Stimulated activated CD8-positive, alpha-beta memory T cell treated with anti-CD3 and anti-CD28 coated beads, Interleukin-12 subunit alpha, Interleukin-12 subunit beta, amount 100 ng/mL, for 24 hours (primary cell): ENCODE results near the gene EXTL1.
"Not testable (repeated sequence)": the region's sequence is repeated elsewhere in the genome, so short reads cannot be mapped to it uniquely, and the experiment has no call there.

Experiments
- DNase-seq: peaks from one replicate; pipeline ENCODE4 v3.0.0-alpha.2; 2020; ENCODE audit errors: extremely low read depth

The EXTL1 gene, protein sequence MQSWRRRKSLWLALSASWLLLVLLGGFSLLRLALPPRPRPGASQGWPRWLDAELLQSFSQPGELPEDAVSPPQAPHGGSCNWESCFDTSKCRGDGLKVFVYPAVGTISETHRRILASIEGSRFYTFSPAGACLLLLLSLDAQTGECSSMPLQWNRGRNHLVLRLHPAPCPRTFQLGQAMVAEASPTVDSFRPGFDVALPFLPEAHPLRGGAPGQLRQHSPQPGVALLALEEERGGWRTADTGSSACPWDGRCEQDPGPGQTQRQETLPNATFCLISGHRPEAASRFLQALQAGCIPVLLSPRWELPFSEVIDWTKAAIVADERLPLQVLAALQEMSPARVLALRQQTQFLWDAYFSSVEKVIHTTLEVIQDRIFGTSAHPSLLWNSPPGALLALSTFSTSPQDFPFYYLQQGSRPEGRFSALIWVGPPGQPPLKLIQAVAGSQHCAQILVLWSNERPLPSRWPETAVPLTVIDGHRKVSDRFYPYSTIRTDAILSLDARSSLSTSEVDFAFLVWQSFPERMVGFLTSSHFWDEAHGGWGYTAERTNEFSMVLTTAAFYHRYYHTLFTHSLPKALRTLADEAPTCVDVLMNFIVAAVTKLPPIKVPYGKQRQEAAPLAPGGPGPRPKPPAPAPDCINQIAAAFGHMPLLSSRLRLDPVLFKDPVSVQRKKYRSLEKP

DNA sequence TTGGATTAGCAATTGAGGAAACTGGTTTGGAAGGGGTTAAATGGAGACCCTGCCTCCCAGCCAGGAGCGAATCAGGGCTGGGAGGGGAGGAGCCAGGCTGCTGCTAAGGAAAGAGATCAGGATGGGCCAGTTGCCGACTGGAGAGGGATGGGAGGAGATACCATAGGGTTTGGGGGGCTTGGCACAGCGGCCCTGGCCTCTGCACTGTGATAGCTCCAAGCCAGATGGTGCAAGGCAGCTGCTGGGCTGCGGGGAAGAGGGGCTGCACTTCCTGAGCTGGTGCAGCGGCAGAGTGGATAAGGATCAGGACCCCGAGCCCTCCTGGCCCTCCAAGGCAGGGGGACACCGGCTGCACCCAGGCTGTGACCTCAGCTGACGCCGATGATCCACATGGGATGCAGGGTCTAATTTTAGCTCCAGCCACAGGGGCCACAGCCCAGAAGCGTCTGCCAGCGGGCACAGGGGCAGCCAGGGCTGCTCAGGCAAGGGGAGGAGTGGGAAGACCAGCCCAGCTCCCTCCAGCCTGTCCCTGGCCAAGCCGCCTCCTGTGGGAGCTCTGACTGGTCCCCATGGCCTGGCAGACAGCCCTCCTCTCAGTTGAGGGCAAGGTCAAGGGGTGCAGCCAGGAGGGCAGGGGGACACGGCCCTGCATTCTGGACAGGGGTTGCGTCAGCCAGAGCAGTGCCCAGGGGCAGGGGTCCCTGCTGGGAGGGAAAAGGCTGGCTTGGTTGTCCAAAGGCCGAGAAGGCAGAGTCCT lies at the start of gene EXTL1:
Gene EXTL1 (plus strand): TSS at position 129 of the 757 bp plus-strand sequence. CDS start 872 bp downstream, outside the sequence.
- DNase-seq = no peak

DNA sequence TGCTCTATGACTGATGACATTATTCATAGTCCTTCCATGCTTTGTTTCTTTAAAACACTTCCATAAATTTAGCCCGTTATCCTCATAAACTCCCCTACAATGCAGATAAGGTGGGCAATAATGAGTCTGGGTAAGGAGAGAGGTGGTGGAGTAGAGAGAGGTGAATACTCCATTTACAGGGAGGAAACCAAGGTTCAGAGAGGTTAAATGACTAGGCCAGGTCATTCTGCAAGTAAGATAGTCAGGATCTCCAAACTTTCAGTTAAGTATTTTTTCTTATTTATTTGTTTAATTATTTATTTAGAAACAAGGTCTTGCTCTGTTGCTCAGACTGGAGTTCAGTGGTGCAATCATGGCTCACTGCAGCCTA lies 49.8 kb upstream of the EXTL1 start:
- no peak for DNase-seq

DNA sequence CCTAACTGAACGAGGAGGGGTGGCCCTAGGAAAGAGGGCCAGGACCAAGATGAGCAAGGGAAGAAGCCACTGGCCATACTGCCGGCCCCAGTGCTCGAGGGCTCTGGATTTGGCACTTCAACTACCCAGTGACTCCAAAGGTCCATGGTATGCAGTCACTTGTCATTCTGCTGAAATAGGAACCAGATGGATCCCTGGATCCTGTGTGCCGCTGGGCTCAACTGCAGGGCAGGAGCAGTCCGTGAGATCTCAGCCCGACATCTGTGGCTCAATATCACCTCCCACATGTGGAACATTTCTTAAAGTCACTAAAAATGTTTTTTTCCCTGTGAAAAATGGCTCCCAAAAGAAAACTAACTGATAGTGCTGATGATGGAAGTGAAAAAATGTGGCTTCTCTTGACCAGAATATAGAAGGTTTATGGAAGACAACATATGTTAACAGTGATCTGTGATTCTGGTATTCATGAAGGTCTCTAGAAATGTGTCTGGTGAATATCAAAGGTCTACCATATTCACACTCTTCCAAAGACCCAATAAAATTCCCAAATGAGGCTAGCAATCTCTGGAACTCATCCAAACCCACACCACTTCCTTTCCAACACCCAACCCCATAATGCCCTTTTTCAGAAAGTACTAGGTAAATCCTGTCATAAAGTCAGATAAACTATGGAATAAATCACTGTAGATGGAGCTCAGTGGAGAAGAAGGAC lies 47.8 kb upstream of the EXTL1 start:
- DNase-seq = no peak

DNA sequence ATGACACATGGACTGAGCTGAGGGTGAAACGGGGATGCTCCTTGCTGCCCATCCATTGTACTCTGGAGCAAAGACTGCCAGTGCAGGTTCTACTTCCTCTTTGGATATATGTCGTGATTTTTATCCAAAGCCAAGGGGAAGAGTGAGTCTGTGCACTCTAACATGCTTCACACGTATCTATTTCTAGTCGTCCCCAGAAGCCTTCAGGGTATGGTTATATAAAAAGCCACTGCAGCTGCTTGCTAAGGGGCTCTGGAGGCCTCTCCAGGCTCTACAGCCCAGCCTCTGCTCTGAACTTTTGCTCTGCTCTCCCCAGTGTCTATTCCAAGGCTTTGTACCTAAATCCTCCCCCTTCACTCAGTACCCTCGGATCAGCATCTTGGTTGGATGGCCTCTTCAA lies 43.8 kb upstream of the EXTL1 start:
- no peak for DNase-seq

DNA sequence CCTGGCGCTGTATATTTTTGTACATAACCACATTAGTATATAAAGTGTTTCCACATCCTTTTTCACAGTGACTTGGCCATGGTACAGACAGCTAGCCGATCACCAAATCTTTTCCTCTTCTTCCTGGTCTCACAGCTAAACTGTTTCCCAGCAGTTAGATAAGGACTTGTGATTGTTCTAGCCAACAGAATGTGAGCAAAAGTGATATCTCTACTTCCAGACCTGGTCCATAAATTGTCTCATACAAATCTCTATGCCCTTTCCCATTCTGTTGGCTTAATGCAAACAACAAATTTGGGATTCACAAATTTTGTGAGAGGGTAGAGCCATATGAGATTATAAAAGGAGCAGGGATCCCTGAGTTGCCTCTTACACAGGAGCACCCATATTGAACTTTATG lies 43.2 kb upstream of the EXTL1 start:
- DNase-seq = no peak

DNA sequence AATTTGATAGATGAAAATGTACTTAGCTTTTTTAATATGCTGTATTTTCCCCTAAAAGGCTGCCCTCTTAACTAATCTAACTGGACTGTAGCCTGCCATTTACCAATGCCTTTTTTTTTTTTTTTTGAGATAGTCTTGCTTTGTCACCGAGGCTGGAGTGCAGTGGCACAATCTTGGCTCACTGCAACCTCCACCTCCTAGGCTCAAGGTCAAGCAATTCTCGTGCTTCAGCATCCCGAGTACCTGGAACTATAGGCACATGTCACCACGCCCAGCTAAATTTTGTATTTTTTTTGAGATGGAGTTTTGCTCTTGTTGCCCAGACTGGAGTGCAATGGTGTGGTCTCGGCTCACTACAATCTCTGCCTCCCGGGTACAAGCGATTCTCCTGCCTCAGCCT lies 42.4 kb upstream of the EXTL1 start:
- no peak for DNase-seq

DNA sequence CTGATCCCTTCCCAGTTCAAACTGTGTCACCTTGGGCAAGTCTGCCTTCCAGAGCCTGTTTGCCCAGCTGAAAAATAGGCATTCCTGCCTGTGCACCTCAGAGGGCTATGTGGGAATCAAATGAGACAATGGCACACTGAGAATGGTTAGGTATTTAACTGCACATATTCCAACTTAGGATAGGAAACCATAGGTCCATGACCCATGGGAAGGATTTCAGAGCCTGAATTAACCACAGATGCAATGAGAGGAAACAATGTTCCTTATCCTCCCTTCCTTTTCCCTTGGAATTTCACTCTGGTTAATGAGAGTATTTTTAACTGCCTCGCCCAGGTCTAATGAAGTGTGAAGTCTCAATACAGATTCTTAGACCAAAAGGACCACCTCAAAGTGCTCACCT lies 36.4 kb upstream of the EXTL1 start:
- DNase-seq = no peak

DNA sequence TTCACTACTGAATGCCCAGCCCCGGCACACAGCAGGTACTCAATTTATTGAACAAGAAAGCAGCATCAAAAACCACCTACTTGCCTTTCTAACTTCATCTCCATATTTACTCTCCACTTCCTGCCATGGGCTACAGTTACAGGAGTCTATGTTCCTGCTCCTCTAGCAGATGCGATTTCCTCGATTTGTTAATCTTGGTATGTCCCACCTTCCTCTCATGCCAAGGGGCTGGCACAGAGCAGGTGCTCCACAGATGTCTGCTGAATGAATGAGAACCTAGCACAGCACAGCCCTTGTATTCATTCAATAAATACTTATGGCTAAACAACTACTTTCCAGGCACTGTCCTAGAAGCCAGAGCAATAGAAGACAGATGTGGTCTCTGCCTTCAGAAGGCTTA lies 35.9 kb upstream of the EXTL1 start:
- DNase-seq = no peak

DNA sequence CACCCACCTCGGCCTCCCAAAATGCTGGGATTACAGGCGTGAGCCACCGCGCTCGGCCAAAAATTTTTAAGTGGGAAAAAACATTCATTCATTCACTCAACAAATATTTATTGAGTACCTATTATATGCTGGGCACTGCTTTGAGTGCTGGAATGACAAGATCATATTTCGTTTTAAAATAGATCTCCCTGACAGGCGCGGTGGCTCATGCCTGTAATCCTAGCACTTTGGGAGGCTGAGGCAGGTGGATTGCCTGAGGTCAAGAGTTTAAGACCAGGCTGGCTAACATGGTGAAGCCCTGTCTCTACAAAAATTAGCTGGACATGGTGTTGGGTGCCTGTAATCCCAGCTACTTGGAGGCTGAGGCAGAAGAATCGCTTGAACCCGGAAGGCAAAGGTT lies 34.8 kb upstream of the EXTL1 start:
- not testable (repeated sequence) for DNase-seq

DNA sequence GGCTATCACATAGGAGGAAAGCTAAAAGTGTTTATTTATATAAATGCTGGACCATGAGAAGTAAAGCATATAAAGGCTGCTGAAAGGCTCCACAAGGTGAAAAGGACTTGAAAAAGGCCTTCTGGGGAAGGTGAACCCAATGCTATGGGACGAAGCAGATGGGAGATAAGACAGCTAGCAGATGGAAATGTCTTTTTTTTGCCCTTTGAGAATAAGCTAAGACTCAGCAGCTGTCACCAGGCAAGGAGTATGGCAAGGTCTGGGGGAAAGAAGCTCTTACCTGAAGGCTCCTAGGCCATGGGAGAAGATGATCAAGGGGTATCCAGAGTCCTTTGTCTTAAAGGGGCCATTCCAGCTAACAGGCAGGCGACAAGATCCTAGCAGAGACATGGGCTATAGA lies 33.6 kb upstream of the EXTL1 start:
- no peak for DNase-seq

DNA sequence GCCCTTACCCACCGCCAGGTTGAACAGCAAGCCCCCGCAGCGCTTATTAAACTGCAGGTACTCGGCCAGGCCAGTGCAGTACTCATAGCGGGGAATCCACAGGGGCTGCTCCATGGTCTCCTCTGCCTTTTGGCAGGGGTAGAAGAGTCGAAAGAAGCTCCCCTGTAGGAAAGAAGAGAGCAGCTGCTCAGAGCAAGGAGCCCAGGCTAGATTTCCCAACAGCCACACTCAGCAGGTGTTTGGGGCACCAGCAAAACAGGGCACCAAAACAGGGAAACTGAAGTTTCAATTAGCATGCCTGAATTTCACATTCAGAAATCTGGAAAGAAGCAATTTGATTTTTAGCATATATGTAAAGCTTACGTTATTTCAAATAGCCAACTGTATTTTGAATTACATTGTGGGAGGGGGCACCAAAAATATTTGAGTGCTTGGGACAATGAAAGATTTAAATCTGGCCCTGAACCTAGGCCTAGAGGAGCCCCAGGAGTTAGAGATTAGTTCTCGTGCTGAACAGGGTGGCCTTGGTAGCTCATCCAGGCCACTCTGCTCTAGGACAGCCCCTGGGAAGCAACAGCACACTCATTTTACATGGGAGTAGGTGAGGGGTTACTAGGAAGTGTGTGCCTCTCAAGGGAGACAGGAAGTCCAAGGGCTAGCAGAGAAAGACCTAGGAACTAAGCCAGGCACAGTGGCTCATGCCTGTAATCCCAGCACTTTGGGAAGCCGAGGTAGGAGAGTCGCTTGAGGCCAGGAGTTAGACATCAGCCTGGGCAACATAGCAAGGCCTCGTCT lies 31.9 kb upstream of the EXTL1 start:
- no peak for DNase-seq

DNA sequence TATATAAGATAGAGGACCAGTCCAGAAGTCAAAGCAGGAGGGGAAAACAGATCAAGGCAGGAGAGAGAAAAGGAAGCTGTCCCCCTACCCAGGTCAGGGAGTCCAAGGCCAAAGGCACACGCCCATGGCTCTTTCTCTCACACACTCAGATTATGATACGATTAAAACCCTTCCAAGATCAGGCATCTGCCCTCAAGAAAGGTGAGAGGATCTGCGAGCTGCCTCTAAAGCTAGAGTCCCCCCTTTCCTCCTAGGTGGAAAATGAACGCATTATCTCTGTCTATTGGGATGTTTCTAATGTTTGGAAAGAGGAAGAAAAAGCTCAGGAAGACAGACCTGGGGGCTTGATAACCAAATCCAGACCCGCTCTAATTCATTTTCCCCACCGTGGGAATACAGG lies 31.3 kb upstream of the EXTL1 start:
- no peak for DNase-seq

DNA sequence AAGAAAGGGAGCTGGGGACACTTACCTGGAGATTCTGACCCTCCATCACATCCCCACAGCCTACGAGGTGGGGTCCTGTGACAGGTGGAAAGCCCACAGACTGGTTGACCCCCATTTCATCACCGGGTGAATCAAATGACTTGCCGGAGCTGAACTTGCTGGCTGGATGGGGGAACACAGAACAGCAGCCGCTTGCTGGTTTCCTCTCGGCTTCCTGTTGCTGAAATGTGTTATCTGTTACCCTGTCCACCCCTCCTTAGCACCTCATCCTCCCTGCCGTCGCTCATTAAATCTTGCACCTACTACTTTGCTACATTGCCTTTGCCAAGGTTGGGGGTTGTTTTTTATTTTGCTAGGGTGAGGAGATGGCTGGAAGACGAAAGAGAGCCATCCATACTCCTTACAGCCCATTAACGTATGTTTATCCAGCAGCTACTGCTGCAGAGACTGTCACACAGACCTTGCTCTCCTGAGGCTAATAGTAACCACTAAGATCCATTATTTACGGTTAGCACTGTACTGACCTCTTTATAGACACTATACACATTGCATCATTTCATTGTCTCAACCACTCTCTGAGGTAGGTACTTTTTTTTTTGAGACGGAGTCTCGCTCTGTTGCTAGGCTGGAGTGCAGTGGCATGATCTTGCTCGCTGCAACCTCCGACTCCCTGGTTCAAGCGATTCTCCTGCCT lies 30.7 kb upstream of the EXTL1 start:
- DNase-seq = peak; percentile 7

DNA sequence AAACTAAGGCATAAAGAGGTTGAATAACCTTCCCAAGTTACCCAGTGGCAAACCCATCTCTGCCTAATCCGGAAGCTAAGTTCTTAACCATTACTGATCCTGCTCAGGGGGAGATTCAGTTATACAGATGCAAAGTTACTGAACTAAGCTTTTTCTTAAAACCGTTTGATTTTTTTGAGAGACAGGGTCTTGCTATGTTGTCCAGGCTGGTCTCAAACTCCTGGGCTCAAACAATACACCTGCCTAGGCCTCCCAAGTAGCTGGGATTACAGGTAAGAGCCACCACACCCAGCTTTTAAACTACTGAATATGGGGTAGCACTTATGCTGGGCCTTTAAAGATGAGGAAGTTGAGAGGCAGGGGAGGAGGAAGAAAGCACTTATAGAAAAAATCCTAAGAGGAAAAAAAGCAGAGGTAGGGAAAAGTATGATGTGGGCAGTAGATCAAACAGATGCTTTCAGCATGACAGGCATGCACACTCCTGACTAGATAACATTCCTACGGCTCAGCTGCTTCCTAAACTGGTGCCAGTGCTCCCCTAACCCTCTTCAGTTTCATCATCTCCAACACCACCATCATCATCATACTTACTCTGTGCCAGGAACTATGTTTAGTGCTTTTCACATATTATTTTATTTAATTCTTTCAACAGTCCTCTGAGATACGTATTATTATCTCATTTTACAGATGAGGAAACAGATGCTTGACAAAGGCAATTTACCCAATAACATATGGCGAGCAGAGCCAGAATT lies 29.5 kb upstream of the EXTL1 start:
- no peak for DNase-seq

DNA sequence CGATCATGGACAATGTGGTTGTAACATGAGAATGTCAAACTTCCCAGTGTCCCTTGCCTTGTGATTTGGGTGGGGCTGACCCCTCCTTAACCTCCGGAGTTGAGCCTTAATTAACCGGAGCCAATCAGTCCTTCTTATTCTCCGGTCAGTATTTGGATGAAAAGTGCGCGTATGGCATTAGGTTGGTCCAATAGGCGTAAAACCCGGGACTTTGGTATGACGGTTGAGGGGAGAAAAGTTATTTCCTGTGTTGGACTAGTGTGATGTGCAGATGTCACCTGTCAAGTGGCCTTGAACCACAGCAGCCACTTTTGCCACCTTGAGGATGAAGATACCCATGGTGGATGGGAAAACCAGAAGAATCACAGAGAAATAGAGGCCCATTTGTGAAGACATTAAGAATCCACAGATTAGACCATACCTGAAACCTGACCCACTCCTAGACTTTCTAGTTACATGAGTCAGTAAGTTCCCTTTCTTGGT lies 28.8 kb upstream of the EXTL1 start:
- DNase-seq = no peak

DNA sequence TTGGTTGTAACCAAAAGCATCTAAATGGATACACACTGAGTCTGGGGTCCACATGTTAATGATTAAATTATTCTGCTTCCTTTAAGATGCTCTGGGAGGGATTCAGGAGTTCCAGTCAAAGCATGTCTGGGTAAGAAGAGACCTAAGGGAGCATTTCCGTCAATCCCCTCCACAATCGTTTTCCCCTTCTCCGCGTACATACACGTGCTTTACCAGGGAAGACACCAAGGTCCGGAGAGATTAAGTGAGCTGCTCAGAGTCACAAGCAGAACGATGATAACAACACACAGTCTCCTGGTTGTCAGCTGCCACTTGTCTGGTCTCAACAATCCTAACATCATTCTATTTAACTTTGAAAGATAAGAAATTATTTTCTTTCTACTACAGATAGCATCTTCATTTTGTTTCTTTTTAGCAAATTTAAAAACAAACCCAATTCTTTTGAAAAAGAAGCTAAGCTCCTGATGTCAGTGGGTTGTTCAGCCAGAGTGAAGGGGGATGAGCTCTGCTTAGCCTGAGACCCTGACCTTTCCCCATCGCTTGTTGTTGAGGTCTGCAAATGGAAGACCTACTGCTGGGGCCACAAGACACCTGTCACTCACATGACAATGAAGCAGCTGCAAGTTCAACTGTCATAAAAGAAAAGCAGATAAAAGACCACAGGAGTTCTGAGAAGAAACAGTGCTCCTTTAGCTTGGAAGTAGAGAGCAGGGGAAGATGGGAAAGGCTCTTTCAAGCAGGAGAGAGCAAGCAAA lies 28.2 kb upstream of the EXTL1 start:
- DNase-seq = no peak

DNA sequence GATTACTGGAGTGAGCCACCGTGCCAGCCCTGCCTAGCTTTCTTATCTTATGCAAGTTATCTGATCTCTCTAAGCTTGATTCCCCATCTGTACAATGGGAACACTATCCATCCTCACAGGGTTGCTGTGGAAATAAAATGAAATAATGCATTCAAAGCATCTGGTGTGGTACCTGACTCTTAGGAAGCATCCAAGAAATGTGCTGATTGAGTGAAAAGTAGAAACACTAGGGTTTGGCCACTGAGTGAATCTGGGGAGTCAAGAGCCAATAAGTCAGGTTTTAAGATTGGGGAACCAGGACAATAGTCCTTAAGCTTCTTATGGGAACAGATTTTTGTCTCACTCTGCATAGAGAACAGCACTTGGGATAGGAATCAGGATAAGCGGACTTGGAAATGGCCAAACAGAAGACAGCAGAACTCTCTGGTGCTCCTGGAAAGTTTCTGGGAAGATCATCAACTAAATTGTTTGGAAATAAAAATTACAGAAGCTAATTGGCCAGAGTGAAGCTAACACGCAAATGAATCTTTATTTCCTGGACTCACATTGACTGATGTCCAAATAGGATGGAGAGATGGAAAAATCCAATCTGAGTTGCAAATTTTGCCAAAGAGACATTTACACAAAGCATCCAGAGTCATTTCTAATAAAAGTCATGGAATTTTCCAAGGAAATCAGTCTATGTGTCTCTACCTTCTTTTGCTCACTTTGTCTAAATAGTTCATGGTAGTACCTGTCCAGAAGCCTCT lies 27.0 kb upstream of the EXTL1 start:
- DNase-seq = no peak
